Metanephros (tissue), 2 donors: ENCODE data around the gene TMEM129. TPM values are rescaled to one million over a fixed set of nuclear protein-coding genes. Genes with fewer than 3 reads are reported as not detected.

Source experiments
- small RNA-seq: library from RNA; depleted of rRNA; stranded (forward); fragments of <200 nt; gene quantifications from one replicate; pipeline ENCODE3, GENCODE V24; 2014; ENCODE audit warnings: low replicate concordance
- total RNA-seq: library from RNA; depleted of rRNA; stranded (reverse); fragments of >200 nt; gene quantifications from one replicate; pipeline ENCODE4 v1.2.3, GENCODE V29; 2014

TMEM129 gene
- 47.3 TPM for total RNA-seq

GRCh38 chr4:1721003-1721665, at the start of gene TMEM129, which contains the start of gene TACC3:
Gene TMEM129, minus strand, starts transcription at chr4:1721323. Its CDS starts 486 bp downstream, at chr4:1720837.
Gene TACC3, plus strand, starts transcription at chr4:1721521. Its CDS starts 1,901 bp downstream, at chr4:1723422.

GRCh38 chr4:1712216-1713002, 8.7 kb downstream of the TMEM129 start, which contains the start of gene SLBP:
Gene SLBP, minus strand, starts transcription at chr4:1712319. Its CDS starts 131 bp downstream, at chr4:1712188.

GRCh38 chr4:1683736-1684505, 37.2 kb downstream of the TMEM129 start, which contains the start of gene FAM53A:
Gene FAM53A, minus strand, starts transcription at chr4:1684313. Its CDS starts 15,572 bp downstream, at chr4:1668741.

Small RNAs within 50 kb of the gene (small RNA-seq; reads per million reads assigned to genes)
- gene RF00019: not detected

Other genes with a start within 250 kb of the TMEM129 start
- gene FAM53A, start 37.0 kb downstream of the TMEM129 start, total RNA-seq: 3.7 TPM
- 47.1 TPM for gene SLBP, start 9.0 kb downstream of the TMEM129 start, total RNA-seq
- 32.9 TPM for gene TACC3, start 198 bp upstream of the TMEM129 start, total RNA-seq
- gene FGFR3, start 72.0 kb upstream of the TMEM129 start, total RNA-seq: 97.0 TPM
- gene LETM1, start 134.8 kb upstream of the TMEM129 start, total RNA-seq: 40.8 TPM
- 51.4 TPM for gene NSD2, start 150.1 kb upstream of the TMEM129 start, total RNA-seq